GM12878 (cell line): ENCODE measurements around the gene LSAMP. TPM values are rescaled to one million over a fixed set of nuclear protein-coding genes. Genes with fewer than 3 reads are reported as not detected.

Source experiments
- ATAC-seq: fragments of 200-7000 bp; cut with Tn5 transposase; 3 replicates; pipeline ENCODE4 v1.9.1; 2020; ENCODE audit warnings: mild to moderate bottlenecking, moderate library complexity
- BruUV-seq: library from RNA; stranded (reverse); fragments of 400-500 nt; replicated peaks from 2 replicates; lab custom pipeline; 2021; lab: Mats Ljungman, UMichigan
- CTCF ChIA-PET: fragments of 300-600 bp; sonication (Branson Sonifier 250); formaldehyde crosslinking; extraction: SDS; loops from one replicate; lab custom pipeline; 2021; ENCODE audit warnings: inconsistent platforms; lab: Yijun Ruan, JAX
- POLR2A ChIA-PET: fragments of 350-600 bp; formaldehyde crosslinking; extraction: SDS; loops from one replicate; lab custom pipeline; 2021; ENCODE audit warnings: inconsistent platforms; lab: Charles Lee
- RAD21 ChIA-PET: fragments of 300-600 bp; sonication (Branson Sonifier 250); formaldehyde crosslinking; loops from one replicate; lab custom pipeline; 2023; ENCODE audit warnings: antibody characterized with exemption; ENCODE audit not compliant: unreplicated experiment; lab: Charles Lee
- SMC1A ChIA-PET: fragments of 300-600 bp; sonication (Branson Sonifier 250); formaldehyde crosslinking; loops from one replicate; lab custom pipeline; 2023; ENCODE audit not compliant: unreplicated experiment, uncharacterized antibody; lab: Charles Lee
- DNase-seq: peaks from one replicate; pipeline ENCODE4 v3.0.0-alpha.2; 2011; ENCODE audit warnings: low read depth, low spot score
- FAIRE-seq: peaks from 3 replicates; lab custom pipeline; 2011; peaks lifted over from hg19 to GRCh38; lab: Jason Lieb, UNC
- H2AFZ ChIP-seq: 2 replicates; pipeline ENCODE4 v1.6.0; 2011; ENCODE audit warnings: low read depth, low read length, control low read depth; ENCODE audit not compliant: control insufficient read depth
- H3K27ac ChIP-seq: 2 replicates; pipeline ENCODE4 v1.5.1; 2011; ENCODE audit warnings: control low read depth; ENCODE audit not compliant: control insufficient read depth, insufficient read depth
- H3K27me3 ChIP-seq, 2 experiments: replicated peaks in 1 of 2; 2 replicates each; pipeline versions ENCODE4 v1.6.0 to v1.6.1; 2011; ENCODE audit warnings: low read length in 1 of 2; ENCODE audit not compliant: control insufficient read depth in 2 of 2, insufficient read depth in 2 of 2
- H3K36me3 ChIP-seq, 2 experiments: 2 replicates each; pipeline ENCODE4 v1.5.1; 2011; ENCODE audit warnings: low read length in 1 of 2; ENCODE audit not compliant: control insufficient read depth in 2 of 2, insufficient read depth in 2 of 2
- H3K4me1 ChIP-seq: 2 replicates; pipeline ENCODE4 v1.6.1; 2011; ENCODE audit warnings: mild to moderate bottlenecking, low read length, moderate library complexity, mixed read lengths; ENCODE audit not compliant: control insufficient read depth, insufficient read depth
- H3K4me2 ChIP-seq: 2 replicates; pipeline ENCODE4 v1.6.0; 2011; ENCODE audit warnings: control low read depth; ENCODE audit not compliant: control insufficient read depth, insufficient read depth
- H3K4me3 ChIP-seq: fragments of 200-600 bp; sonication (generic); 2 replicates; pipeline ENCODE4 v1.5.1; 2016
- H3K79me2 ChIP-seq: 2 replicates; pipeline ENCODE4 v1.6.0; 2011; ENCODE audit warnings: low read length; ENCODE audit not compliant: control insufficient read depth, insufficient read depth
- H3K9ac ChIP-seq: 2 replicates; pipeline ENCODE4 v1.8.0; 2011; ENCODE audit warnings: low read length, control low read depth, mixed read lengths; ENCODE audit not compliant: control insufficient read depth, insufficient read depth
- H3K9me3 ChIP-seq: replicated peaks from 3 replicates; pipeline ENCODE4 v1.5.1; 2011; ENCODE audit warnings: mild to moderate bottlenecking, low read length; ENCODE audit not compliant: control insufficient read depth, insufficient read depth
- H4K20me1 ChIP-seq: 2 replicates; pipeline ENCODE4 v1.6.0; 2011; ENCODE audit not compliant: control insufficient read depth, insufficient read depth
- CHD4 ChIP-seq: fragments of 200-600 bp; sonication (generic); IDR thresholded peaks from 2 replicates; pipeline ENCODE4 v1.6.1; 2016; ENCODE audit warnings: mild to moderate bottlenecking
- DPF2 ChIP-seq: fragments of 450-650 bp; IDR thresholded peaks from 2 replicates; pipeline ENCODE4 v1.6.1; 2017; ENCODE audit warnings: mild to moderate bottlenecking
- EED ChIP-seq: sonication (generic); IDR thresholded peaks from 2 replicates; pipeline ENCODE4 v1.6.1; 2016; ENCODE audit warnings: antibody characterized with exemption, low read depth
- EP300 ChIP-seq, 2 experiments: fragments of 150-350 bp in 1 of 2; IDR thresholded peaks; 2 replicates each; pipeline ENCODE4 v1.6.1; 2011 to 2012; ENCODE audit warnings: low read depth in 2 of 2, low read length in 2 of 2, borderline replicate concordance in 1 of 2, improper control_type of control experiment in 1 of 2, inconsistent platforms in 1 of 2; ENCODE audit not compliant: control insufficient read depth in 1 of 2
- FOXK2 ChIP-seq: fragments of 450-650 bp; IDR thresholded peaks from 2 replicates; pipeline ENCODE4 v1.6.1; 2017; ENCODE audit warnings: mild to moderate bottlenecking, moderate library complexity
- FOXM1 ChIP-seq: IDR thresholded peaks from 2 replicates; pipeline ENCODE4 v1.6.1; 2012; ENCODE audit warnings: low read depth, mild to moderate bottlenecking, inconsistent platforms, low read length, moderate library complexity
- IKZF1 ChIP-seq: fragments of 450-650 bp; conservative IDR thresholded peaks from 2 replicates; pipeline ENCODE4 v1.6.1; 2017; ENCODE audit warnings: antibody characterized with exemption, mild to moderate bottlenecking
- JUNB ChIP-seq: IDR thresholded peaks from 2 replicates; pipeline ENCODE4 v1.6.1; 2016; ENCODE audit warnings: antibody characterized with exemption, mild to moderate bottlenecking
- LARP7 ChIP-seq: fragments of 450-650 bp; IDR thresholded peaks from 2 replicates; pipeline ENCODE4 v1.6.1; 2017; ENCODE audit warnings: mild to moderate bottlenecking
- NFIC ChIP-seq: IDR thresholded peaks from 2 replicates; pipeline ENCODE4 v1.6.1; 2012; ENCODE audit warnings: low read depth, mild to moderate bottlenecking, inconsistent platforms, low read length, moderate library complexity
- POLR2AphosphoS5 ChIP-seq: IDR thresholded peaks from 2 replicates; pipeline ENCODE4 v1.6.1; 2011; ENCODE audit warnings: mild to moderate bottlenecking, low read length, inconsistent platforms
- RB1 ChIP-seq: fragments of 450-650 bp; formaldehyde crosslinking; IDR thresholded peaks from 2 replicates; pipeline ENCODE4 v1.6.1; 2017; ENCODE audit warnings: mild to moderate bottlenecking, borderline replicate concordance
- SUPT20H ChIP-seq: IDR thresholded peaks from 2 replicates; pipeline ENCODE4 v1.6.1; 2011; ENCODE audit warnings: low read depth, mild to moderate bottlenecking, low read length, moderate library complexity, borderline replicate concordance; ENCODE audit not compliant: control insufficient read depth
- TCF7 ChIP-seq: IDR thresholded peaks from 2 replicates; pipeline ENCODE4 v1.6.1; 2014; ENCODE audit warnings: antibody characterized with exemption, borderline replicate concordance
- WRNIP1 ChIP-seq: IDR thresholded peaks from 2 replicates; pipeline ENCODE4 v1.6.1; 2011; ENCODE audit warnings: low read depth, low read length, improper control_type of control experiment, borderline replicate concordance
- YY1 ChIP-seq: IDR thresholded peaks from 2 replicates; pipeline ENCODE4 v1.6.1; 2011; ENCODE audit warnings: low read depth, mild to moderate bottlenecking, low read length
- ZNF24 ChIP-seq: fragments of 450-650 bp; IDR thresholded peaks from 2 replicates; pipeline ENCODE4 v1.6.1; 2017; ENCODE audit warnings: antibody characterized with exemption, mild to moderate bottlenecking
- WGBS: methylation state at CpG from one replicate; pipeline ENCODE4 v1.1.6; 2016; ENCODE audit warnings: low lambda C conversion rate; ENCODE audit not compliant: insufficient replicate concordance, insufficient coverage; ENCODE audit errors: missing lambda C conversion rate; 5-methylcytosine and 5-hydroxymethylcytosine counted together
- in situ Hi-C: fragments of 300-500 bp; cut with MboI; formaldehyde crosslinking; loops from 9 replicates; pipeline ENCODE4 v1.14.3; 2018; ENCODE audit warnings: mixed read lengths
- intact Hi-C: fragments of 100-400 bp; cut with micrococcal nuclease; formaldehyde crosslinking; loops from one replicate; pipeline ENCODE4 v1.14.2; 2022; ENCODE audit not compliant: unreplicated experiment
- polyA plus RNA-seq, 11 experiments: library from polyadenylated mRNA; depleted of rRNA in 4 of 11; unstranded in 6 of 11; stranded (reverse) in 5 of 11; fragments of >200 nt; fragmentation: Nextera tagmentation in 4 of 11; fragmentation: Illumina TruSeq in 1 of 11; extraction: Ambion mirVana in 4 of 11; extraction: Trizol in 1 of 11; gene quantifications; 1 replicate in 1 of 11; 2 replicates in 10 of 11; pipeline versions ENCODE4 v1.2.1 to v1.2.3, GENCODE V29; 2011 to 2016; ENCODE audit warnings: inconsistent platforms in 2 of 11, missing spikeins in 2 of 11, low read depth in 1 of 11
- total RNA-seq, 4 experiments: library from RNA; depleted of rRNA in 3 of 4; stranded (reverse); fragments of >200 nt in 3 of 4; fragmentation: Illumina TruSeq in 1 of 4; extraction: Trizol in 1 of 4; gene quantifications; 2 replicates each; pipeline versions ENCODE4 v1.2.1 to v1.2.3, GENCODE V29; 2013 to 2021
- TF ChIP-seq, protein P1 (sequence below), 3 experiments: IDR thresholded peaks in 2 of 3; conservative IDR thresholded peaks in 1 of 3; 2 replicates each; pipeline ENCODE4 v1.5.1; 2011; ENCODE audit warnings: low read depth in 3 of 3, low read length in 3 of 3, mild to moderate bottlenecking in 3 of 3, control low read depth in 2 of 3, moderate library complexity in 2 of 3, inconsistent platforms in 1 of 3, mixed read lengths in 1 of 3; ENCODE audit not compliant: control insufficient read depth in 2 of 3, insufficient read depth in 1 of 3; ENCODE audit errors: extremely low read depth in 1 of 3
- TF ChIP-seq, protein P2 (sequence below): IDR thresholded peaks from 2 replicates; pipeline ENCODE4 v1.6.1; 2012; ENCODE audit warnings: low read length, inconsistent platforms
- TF ChIP-seq, protein P3 (sequence below): fragments of 450-650 bp; IDR thresholded peaks from 2 replicates; pipeline ENCODE4 v1.6.1; 2016; ENCODE audit warnings: mild to moderate bottlenecking
- TF ChIP-seq, protein P4 (sequence below): IDR thresholded peaks from 2 replicates; pipeline ENCODE4 v1.6.1; 2012; ENCODE audit warnings: low read depth, low read length, improper control_type of control experiment

The LSAMP gene
- total and polyA plus RNA-seq, 10 of the 15 experiments (the other 5 are each of a cell fraction or from before 2014, with no cell fraction given): 2.0 to 12.7 (median 6.5) TPM

DNA sequence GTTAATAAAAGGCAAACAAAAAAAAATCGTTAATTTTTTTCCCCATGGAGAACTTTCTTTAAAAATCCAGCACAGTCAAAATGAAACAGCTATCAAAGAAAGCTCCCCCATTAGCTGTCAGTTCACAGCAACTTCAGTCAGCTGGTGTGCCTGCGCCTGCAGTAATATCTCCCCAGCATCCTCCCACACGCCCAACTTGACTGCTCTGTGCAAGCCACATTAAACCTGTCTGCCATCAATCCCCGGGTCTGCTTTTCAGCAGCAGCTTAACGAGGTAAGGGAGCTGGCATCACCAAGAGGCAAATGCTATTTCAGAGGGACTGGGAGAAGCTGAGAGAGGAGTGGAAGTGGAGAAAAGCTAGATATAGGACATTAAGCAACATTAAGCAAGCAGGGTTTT is 484.5 kb downstream of the LSAMP start:
- POLR2A ChIA-PET: no interaction called here
- in situ Hi-C loops (no loop called here), intact Hi-C loops (no loop called here)
- H3K27ac ChIP-seq: no peak overlapping the region
- no peak overlapping the region for H3K9ac ChIP-seq
- H3K36me3 ChIP-seq: no peaks in the 10 kb centered on the region
- DNase-seq: no peak
- H3K4me1 ChIP-seq: no peaks in the 10 kb centered on the region; the same call in 1 of the 2 replicates
- CTCF ChIA-PET: interaction anchor here (0.7 to 1.6 kb wide), 5 partner anchors 17 to 28 kb away, joined by 3 to 6 read pairs (median 3); no protein-coding TSS in a partner anchor
- H3K79me2 ChIP-seq: no peaks in the 10 kb centered on the region
- ATAC-seq: peak; percentile 86
- H3K27me3 ChIP-seq: no peaks in the 10 kb centered on the region
- no peaks in the 10 kb centered on the region for H3K9me3 ChIP-seq
- H2AFZ ChIP-seq: no peak overlapping the region
- SMC1A ChIA-PET: interaction anchor here (0.7 to 2.1 kb wide), 10 partner anchors 11 to 796 kb away, joined by 3 to 12 read pairs (median 4); no protein-coding TSS in a partner anchor
- 13% methylated on average over 5 of the region's 5 CpGs for WGBS
- no TSS peak for BruUV-seq
- H4K20me1 ChIP-seq: no peaks in the 10 kb centered on the region
- no peak for FAIRE-seq
- peak overlapping the region; percentile 25; the same call in 1 of the 2 replicates for H3K4me2 ChIP-seq
- RAD21 ChIA-PET: interaction anchor here (0.6 to 1.2 kb wide), 2 partner anchors 14 to 644 kb away, joined by 3 to 4 read pairs; no protein-coding TSS in a partner anchor
- no peak overlapping the region for H3K4me3 ChIP-seq
- TF ChIP-seq IKZF1 (peak; percentile 51), NFIC (no peak), FOXM1 (no peak), TCF7 (0 out of 2 replicates have a peak, but pooled peaks have one; percentile 16), YY1 (no peak), EP300 (IDR thresholded peaks at IDR 0.05; ENCODE audit: borderline replicate concordance in 1 of 2, control insufficient read depth in 1 of 2, low read depth in 2 of 2, low read length in 2 of 2) (0 out of 4 replicates have a peak, but pooled peaks of 1 of the 2 experiments have one; percentile 17), JUNB (peak; percentile 63), LARP7 (no peak), WRNIP1 (no peak), CHD4 (no peak), DPF2 (0 out of 2 replicates have a peak, but pooled peaks have one; percentile 13), SUPT20H (no peak), FOXK2 (no peak), EED (0 out of 2 replicates have a peak, but pooled peaks have one; percentile 24), ZNF24 (no peak), RB1 (no peak), POLR2AphosphoS5 (no peak)
- TF ChIP-seq, protein P1, sequence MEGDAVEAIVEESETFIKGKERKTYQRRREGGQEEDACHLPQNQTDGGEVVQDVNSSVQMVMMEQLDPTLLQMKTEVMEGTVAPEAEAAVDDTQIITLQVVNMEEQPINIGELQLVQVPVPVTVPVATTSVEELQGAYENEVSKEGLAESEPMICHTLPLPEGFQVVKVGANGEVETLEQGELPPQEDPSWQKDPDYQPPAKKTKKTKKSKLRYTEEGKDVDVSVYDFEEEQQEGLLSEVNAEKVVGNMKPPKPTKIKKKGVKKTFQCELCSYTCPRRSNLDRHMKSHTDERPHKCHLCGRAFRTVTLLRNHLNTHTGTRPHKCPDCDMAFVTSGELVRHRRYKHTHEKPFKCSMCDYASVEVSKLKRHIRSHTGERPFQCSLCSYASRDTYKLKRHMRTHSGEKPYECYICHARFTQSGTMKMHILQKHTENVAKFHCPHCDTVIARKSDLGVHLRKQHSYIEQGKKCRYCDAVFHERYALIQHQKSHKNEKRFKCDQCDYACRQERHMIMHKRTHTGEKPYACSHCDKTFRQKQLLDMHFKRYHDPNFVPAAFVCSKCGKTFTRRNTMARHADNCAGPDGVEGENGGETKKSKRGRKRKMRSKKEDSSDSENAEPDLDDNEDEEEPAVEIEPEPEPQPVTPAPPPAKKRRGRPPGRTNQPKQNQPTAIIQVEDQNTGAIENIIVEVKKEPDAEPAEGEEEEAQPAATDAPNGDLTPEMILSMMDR (IDR thresholded peaks at IDR 0.05 in 2 of 3, conservative IDR thresholded peaks at IDR 0.05 in 1 of 3; ENCODE audit: control insufficient read depth in 2 of 3, extremely low read depth in 1 of 3, insufficient read depth in 1 of 3, low read depth in 3 of 3, low read length in 3 of 3): no peak
- TF ChIP-seq, protein P2, sequence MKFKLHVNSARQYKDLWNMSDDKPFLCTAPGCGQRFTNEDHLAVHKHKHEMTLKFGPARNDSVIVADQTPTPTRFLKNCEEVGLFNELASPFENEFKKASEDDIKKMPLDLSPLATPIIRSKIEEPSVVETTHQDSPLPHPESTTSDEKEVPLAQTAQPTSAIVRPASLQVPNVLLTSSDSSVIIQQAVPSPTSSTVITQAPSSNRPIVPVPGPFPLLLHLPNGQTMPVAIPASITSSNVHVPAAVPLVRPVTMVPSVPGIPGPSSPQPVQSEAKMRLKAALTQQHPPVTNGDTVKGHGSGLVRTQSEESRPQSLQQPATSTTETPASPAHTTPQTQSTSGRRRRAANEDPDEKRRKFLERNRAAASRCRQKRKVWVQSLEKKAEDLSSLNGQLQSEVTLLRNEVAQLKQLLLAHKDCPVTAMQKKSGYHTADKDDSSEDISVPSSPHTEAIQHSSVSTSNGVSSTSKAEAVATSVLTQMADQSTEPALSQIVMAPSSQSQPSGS: no peak
- TF ChIP-seq, protein P3, sequence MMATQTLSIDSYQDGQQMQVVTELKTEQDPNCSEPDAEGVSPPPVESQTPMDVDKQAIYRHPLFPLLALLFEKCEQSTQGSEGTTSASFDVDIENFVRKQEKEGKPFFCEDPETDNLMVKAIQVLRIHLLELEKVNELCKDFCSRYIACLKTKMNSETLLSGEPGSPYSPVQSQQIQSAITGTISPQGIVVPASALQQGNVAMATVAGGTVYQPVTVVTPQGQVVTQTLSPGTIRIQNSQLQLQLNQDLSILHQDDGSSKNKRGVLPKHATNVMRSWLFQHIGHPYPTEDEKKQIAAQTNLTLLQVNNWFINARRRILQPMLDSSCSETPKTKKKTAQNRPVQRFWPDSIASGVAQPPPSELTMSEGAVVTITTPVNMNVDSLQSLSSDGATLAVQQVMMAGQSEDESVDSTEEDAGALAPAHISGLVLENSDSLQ: peak; percentile 31
- TF ChIP-seq, protein P4, sequence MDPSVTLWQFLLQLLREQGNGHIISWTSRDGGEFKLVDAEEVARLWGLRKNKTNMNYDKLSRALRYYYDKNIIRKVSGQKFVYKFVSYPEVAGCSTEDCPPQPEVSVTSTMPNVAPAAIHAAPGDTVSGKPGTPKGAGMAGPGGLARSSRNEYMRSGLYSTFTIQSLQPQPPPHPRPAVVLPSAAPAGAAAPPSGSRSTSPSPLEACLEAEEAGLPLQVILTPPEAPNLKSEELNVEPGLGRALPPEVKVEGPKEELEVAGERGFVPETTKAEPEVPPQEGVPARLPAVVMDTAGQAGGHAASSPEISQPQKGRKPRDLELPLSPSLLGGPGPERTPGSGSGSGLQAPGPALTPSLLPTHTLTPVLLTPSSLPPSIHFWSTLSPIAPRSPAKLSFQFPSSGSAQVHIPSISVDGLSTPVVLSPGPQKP: no peak
